ENCODE results near the gene DIS3L2.

Gene DIS3L2

DNA sequence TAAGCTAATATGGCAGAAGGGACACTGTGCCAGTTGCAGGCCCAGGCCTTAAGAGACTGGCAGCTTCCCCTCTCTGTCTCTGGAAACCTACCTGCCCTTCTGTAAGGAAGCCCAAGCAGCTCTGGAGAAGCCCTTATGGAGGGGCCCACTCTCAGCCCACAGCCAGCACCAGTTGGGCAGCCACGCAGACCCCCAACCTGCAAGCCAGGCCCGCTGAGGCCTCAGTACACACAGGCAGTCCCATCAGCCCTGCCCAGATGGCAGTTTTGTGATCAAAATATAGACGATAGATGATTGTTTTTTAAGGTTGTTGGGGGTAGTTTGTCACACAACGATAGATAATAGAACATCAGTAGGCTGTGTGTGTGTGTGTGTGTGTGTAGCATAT, 380.2 kb downstream of the DIS3L2 start:
- TF ChIP-seq, protein P1, sequence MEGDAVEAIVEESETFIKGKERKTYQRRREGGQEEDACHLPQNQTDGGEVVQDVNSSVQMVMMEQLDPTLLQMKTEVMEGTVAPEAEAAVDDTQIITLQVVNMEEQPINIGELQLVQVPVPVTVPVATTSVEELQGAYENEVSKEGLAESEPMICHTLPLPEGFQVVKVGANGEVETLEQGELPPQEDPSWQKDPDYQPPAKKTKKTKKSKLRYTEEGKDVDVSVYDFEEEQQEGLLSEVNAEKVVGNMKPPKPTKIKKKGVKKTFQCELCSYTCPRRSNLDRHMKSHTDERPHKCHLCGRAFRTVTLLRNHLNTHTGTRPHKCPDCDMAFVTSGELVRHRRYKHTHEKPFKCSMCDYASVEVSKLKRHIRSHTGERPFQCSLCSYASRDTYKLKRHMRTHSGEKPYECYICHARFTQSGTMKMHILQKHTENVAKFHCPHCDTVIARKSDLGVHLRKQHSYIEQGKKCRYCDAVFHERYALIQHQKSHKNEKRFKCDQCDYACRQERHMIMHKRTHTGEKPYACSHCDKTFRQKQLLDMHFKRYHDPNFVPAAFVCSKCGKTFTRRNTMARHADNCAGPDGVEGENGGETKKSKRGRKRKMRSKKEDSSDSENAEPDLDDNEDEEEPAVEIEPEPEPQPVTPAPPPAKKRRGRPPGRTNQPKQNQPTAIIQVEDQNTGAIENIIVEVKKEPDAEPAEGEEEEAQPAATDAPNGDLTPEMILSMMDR (IDR thresholded peaks at IDR 0.05; ENCODE audit: low read depth, low read length) = no peak

DNA sequence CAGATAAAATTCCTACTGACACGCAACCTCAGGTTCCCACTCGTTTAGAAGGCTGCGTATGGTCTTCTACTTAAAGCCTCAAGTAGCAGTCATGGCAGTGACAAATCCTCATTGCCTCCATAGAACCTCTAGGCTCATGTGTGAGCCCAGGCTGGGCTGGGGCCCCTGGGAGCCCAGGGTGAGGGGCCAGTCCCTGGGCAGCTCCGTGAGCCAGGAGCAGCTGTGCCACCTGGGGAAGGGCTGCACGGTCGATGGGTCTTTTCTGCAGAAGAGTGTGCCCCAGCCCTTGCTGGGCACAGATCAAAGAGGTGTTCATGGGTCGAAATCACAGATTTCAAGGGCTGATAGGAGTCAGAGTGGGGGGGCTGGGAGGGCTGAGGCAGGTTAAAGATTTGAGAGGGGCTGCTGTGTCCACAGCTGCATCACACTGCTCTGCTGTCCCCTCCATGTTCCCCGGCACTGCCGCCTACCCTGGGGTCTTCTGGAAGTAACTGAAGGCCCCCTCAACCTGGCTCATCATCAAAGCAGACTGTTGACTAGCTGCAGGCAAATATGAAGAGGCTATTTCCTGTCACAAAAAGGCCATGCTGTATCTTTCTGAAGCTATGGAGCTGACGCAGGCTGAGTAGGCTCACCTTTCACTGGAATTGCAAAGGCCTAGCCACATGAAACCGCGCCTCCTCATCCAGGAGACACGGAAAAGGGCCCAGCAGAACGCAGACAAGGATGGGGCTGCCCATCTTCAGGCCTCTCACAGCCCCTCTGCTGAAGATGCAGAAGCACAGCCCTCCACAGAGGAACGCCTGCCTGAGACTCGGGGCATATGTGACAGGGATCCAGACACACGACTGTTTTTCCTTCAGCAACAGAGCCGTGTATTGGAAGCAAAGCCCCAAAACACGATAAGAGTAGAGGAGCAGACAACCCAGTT, 381.4 kb downstream of the DIS3L2 start:
- TF ChIP-seq, protein P1 (IDR thresholded peaks at IDR 0.05; ENCODE audit: low read depth, low read length) = no peak
- no peak overlapping the region for H3K4me3 ChIP-seq (ENCODE audit: low read depth, low read length)

More for the DNA sequence above, 380.2 kb downstream of the DIS3L2 start:
- H3K4me3 ChIP-seq (ENCODE audit: low read depth, low read length) = no peak overlapping the region

DNA sequence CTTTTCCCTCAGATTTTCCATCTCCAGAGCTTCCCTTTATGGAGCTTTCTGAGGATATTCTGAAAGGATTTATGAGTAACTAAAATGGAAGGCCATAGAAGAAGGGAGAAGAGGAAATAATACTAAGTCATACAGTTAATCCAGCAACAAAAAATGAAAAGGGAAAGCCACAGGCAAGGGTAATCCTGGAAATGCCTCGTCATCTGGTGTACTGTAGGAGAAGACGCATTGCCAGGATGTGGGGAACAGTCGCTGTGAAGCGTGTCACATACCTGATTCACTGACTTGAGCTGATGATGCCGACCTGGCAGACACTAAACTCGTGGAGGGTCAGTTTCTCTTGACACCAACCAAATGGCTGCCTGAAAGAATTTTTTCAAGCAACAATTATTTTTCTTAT, 382.3 kb downstream of the DIS3L2 start:
- TF ChIP-seq, protein P1 (IDR thresholded peaks at IDR 0.05; ENCODE audit: low read depth, low read length) = no peak
- no peak overlapping the region for H3K4me3 ChIP-seq (ENCODE audit: low read depth, low read length)

DNA sequence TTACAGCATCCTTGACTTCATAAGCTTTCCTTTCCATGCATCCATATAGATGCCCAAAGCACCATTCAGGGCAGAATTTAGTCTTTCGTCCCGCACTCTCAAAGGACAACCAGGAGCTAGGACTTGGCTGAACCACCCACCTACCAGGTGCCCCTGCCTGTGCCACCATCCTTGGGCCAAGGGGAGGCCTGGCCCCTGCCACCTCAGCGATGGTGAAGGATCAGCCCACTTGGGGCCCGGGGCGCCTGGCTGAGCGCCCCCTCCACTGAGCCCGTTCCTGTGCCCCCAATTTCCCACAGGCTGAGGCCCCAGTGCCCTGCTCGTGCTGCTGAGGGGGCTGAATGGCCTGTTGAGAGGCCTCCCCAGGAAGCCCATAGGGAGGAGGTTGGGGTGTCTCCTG, 383.7 kb downstream of the DIS3L2 start:
- TF ChIP-seq, protein P1 (IDR thresholded peaks at IDR 0.05; ENCODE audit: low read depth, low read length) = no peak

DNA sequence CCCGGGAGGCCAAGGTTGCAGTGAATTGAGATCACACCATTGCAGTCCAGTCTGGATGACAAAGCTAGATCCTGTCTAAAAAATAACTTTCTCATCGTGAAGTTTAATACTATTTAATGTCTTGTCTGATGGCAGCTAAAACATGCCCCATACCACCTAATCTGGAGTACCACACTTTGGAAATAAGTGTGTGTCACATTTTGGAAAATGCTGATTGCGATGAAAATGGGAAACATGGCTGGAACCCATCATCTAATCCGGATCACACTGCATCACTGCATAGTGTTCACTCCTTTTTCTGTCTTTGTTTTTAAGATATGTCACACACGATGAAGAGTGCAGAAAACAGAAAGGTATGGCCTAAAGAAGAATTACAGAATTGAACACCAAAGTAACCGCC, 385.9 kb downstream of the DIS3L2 start:
- TF ChIP-seq, protein P1 (IDR thresholded peaks at IDR 0.05; ENCODE audit: low read depth, low read length) = no peak

More for the DNA sequence above, 383.7 kb downstream of the DIS3L2 start:
- no peak overlapping the region for H3K4me3 ChIP-seq (ENCODE audit: low read depth, low read length)

DNA sequence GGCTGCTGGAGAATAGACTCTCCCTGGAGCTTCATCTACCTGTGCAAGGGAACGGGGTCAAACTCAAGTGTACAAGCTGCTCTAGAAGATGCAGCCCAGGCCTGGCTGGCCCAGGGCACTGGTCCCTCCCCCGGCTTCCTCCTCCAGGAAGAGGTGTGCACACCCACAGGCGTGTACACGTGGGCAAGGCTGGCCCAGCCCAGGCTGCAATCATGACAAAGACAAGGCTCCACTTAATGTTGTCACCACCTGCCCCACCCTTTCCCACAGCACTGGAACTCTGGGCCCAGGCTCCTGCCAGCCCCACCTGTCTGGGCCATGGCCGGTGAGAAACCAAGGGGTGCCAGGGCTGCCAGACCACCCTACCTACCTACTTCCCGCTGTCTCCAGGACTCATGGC, 387.4 kb downstream of the DIS3L2 start:
- no peak overlapping the region for H3K4me3 ChIP-seq (ENCODE audit: low read depth, low read length)
- TF ChIP-seq, protein P1 (IDR thresholded peaks at IDR 0.05; ENCODE audit: low read depth, low read length) = no peak

More for the DNA sequence above, 385.9 kb downstream of the DIS3L2 start:
- H3K4me3 ChIP-seq (ENCODE audit: low read depth, low read length) = no peak overlapping the region

DNA sequence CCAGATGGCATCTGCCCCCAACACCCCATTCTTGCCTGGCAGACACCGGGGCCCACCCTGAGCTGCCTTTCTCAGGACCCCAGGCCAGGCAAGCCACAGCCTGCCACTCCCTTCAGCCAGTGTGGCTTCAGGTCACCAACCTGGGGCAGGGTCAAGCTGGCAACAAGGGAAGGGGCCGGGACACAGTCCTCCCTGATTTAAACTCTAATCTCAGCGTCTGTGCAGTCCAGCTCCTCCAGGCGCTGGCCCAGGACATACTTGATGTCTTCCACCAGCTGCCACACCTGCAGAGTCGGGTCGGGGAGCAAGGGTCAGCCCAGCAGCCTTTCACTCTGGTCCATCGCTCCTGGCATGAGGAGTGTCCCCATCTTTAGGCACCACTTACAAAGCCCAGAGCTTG, 388.0 kb downstream of the DIS3L2 start:
- TF ChIP-seq, protein P1 (IDR thresholded peaks at IDR 0.05; ENCODE audit: low read depth, low read length) = no peak

More for the DNA sequence above, 388.0 kb downstream of the DIS3L2 start:
- no peak overlapping the region for H3K4me3 ChIP-seq (ENCODE audit: low read depth, low read length)

Measured in WI38 (cell line).